HepG2 (cell line): ENCODE data around the gene BPI. TPM values are rescaled to one million over a fixed set of nuclear protein-coding genes. Genes with fewer than 3 reads are reported as not detected.

ENCODE experiments used
- ATAC-seq: fragments of 200-7000 bp; cut with Tn5 transposase; 3 replicates; pipeline ENCODE4 v1.9.1; 2020; ENCODE audit warnings: mild to moderate bottlenecking, moderate library complexity
- BruUV-seq: library from RNA; stranded (reverse); fragments of 400-500 nt; replicated peaks from 2 replicates; lab custom pipeline; 2021; lab: Mats Ljungman, UMichigan
- CTCF ChIA-PET: fragments of 300-600 bp; formaldehyde crosslinking; extraction: SDS; loops from one replicate; lab custom pipeline; 2021; ENCODE audit warnings: low total read pairs, inconsistent platforms, low intra/inter-chr PET ratio; lab: Yijun Ruan, JAX
- POLR2A ChIA-PET: fragments of 350-600 bp; sonication (Branson Sonifier 250); formaldehyde crosslinking; loops from one replicate; lab custom pipeline; 2020; ENCODE audit warnings: antibody characterized with exemption, inconsistent platforms; lab: Yijun Ruan, JAX
- DNase-seq: peaks from one replicate; pipeline ENCODE4 v3.0.0-alpha.2; 2015; ENCODE audit warnings: low spot score
- FAIRE-seq: peaks from 3 replicates; lab custom pipeline; 2011; peaks lifted over from hg19 to GRCh38; lab: Jason Lieb, UNC
- H2AFZ ChIP-seq: one replicate; pipeline ENCODE4 v1.6.1; 2011; ENCODE audit warnings: low read length, inconsistent platforms
- H3K27ac ChIP-seq: fragments of 300-600 bp; 3 replicates; pipeline ENCODE4 v1.8.0; 2011; ENCODE audit warnings: mixed run types, mild to moderate bottlenecking, mixed read lengths, low read length, inconsistent platforms; ENCODE audit not compliant: insufficient read depth; ENCODE audit errors: extremely low read length
- H3K27me3 ChIP-seq, 2 experiments: fragments of 200-600 bp in 1 of 2; 2 replicates in 1 of 2; 3 replicates in 1 of 2; pipeline versions ENCODE4 v1.6.0 to v1.8.0; 2011; ENCODE audit warnings: low read length in 2 of 2, mild to moderate bottlenecking in 2 of 2, moderate library complexity in 2 of 2, inconsistent platforms in 1 of 2; ENCODE audit not compliant: insufficient read depth in 2 of 2, control insufficient read depth in 1 of 2
- H3K36me3 ChIP-seq, 2 experiments: fragments of 200-600 bp in 1 of 2; replicated peaks in 1 of 2; 2 replicates in 1 of 2; 3 replicates in 1 of 2; pipeline versions ENCODE4 v1.5.1 to v1.8.0; 2011; ENCODE audit warnings: low read length in 2 of 2, inconsistent platforms in 1 of 2; ENCODE audit not compliant: insufficient read depth in 2 of 2, control insufficient read depth in 1 of 2
- H3K4me1 ChIP-seq: 2 replicates; pipeline ENCODE4 v1.5.1; 2012; ENCODE audit warnings: low read length, inconsistent platforms; ENCODE audit not compliant: insufficient read depth
- H3K4me2 ChIP-seq: 2 replicates; pipeline ENCODE4 v1.6.0; 2011; ENCODE audit warnings: low read depth, low read length, inconsistent platforms
- H3K4me3 ChIP-seq, 3 experiments: fragments of 200-600 bp in 1 of 3; sonication (generic), shearing (Covaris generic) in 1 of 3; replicated peaks in 1 of 3; 2 replicates each; pipeline ENCODE4 v1.5.1; 2011 to 2016; ENCODE audit warnings: low read length in 3 of 3, inconsistent platforms in 2 of 3, low read depth in 2 of 3, mild to moderate bottlenecking in 2 of 3, control low read depth in 1 of 3, mixed read lengths in 1 of 3; ENCODE audit not compliant: insufficient read depth in 1 of 3
- H3K79me2 ChIP-seq: one replicate; pipeline ENCODE4 v1.6.1; 2011; ENCODE audit warnings: low read length, inconsistent platforms; ENCODE audit not compliant: insufficient read depth
- H3K9ac ChIP-seq: 2 replicates; pipeline ENCODE4 v1.6.0; 2011; ENCODE audit warnings: mild to moderate bottlenecking, low read depth, low read length, inconsistent platforms; ENCODE audit not compliant: insufficient read depth
- H3K9me3 ChIP-seq: 2 replicates; pipeline ENCODE4 v1.5.1; 2012; ENCODE audit warnings: mild to moderate bottlenecking, low read length
- H4K20me1 ChIP-seq: 2 replicates; pipeline ENCODE4 v1.6.0; 2011; ENCODE audit warnings: inconsistent platforms, mild to moderate bottlenecking, low read length, moderate library complexity; ENCODE audit not compliant: insufficient read depth
- DDIT3 ChIP-seq: sonication (generic); formaldehyde crosslinking; IDR thresholded peaks from 2 replicates; pipeline ENCODE4 v1.4.0; 2020; ENCODE audit warnings: mild to moderate bottlenecking, missing genetic modification reagents
- DPF2 ChIP-seq: sonication (generic); formaldehyde crosslinking; IDR thresholded peaks from 2 replicates; pipeline ENCODE4 v1.4.0; 2020; ENCODE audit warnings: mild to moderate bottlenecking, low read depth, missing genetic modification reagents, borderline replicate concordance
- E2F2 ChIP-seq: sonication (generic); formaldehyde crosslinking; IDR thresholded peaks from 2 replicates; pipeline ENCODE4 v1.4.0; 2020; ENCODE audit warnings: missing genetic modification reagents, borderline replicate concordance
- EED ChIP-seq: sonication (generic); formaldehyde crosslinking; IDR thresholded peaks from 2 replicates; pipeline ENCODE4 v1.5.0; 2020; ENCODE audit warnings: mild to moderate bottlenecking, missing genetic modification reagents
- GLI4 ChIP-seq: sonication (generic); formaldehyde crosslinking; IDR thresholded peaks from 2 replicates; pipeline ENCODE4 v1.5.1; 2020; ENCODE audit warnings: missing genetic modification reagents, mild to moderate bottlenecking, moderate library complexity, borderline replicate concordance
- MBD4 ChIP-seq: IDR thresholded peaks from 2 replicates; pipeline ENCODE4 v1.6.1; 2012; ENCODE audit warnings: low read length, inconsistent platforms, borderline replicate concordance
- MTA1 ChIP-seq: sonication (generic); formaldehyde crosslinking; IDR thresholded peaks from 2 replicates; pipeline ENCODE4 v1.4.0; 2020; ENCODE audit warnings: missing genetic modification reagents, mild to moderate bottlenecking, borderline replicate concordance
- RORA ChIP-seq: sonication (generic); formaldehyde crosslinking; IDR thresholded peaks from 2 replicates; pipeline ENCODE4 v1.5.0; 2020; ENCODE audit warnings: mild to moderate bottlenecking, missing genetic modification reagents, moderate library complexity
- SP140L ChIP-seq: sonication (generic); formaldehyde crosslinking; IDR thresholded peaks from 2 replicates; pipeline ENCODE4 v1.4.0; 2020; ENCODE audit warnings: missing genetic modification reagents, borderline replicate concordance
- TEAD3 ChIP-seq: optimal IDR thresholded peaks from 2 replicates; pipeline ENCODE3; 2016; ENCODE audit warnings: borderline replicate concordance
- ZBTB49 ChIP-seq: sonication (generic); formaldehyde crosslinking; IDR thresholded peaks from 2 replicates; pipeline ENCODE4 v1.4.0; 2020; ENCODE audit warnings: missing genetic modification reagents, borderline replicate concordance
- ZFAT ChIP-seq: sonication (generic); formaldehyde crosslinking; conservative IDR thresholded peaks from 2 replicates; pipeline ENCODE4 v1.8.1; 2023; ENCODE audit warnings: missing genetic modification reagents, inconsistent platforms
- ZNF280D ChIP-seq: sonication (generic); formaldehyde crosslinking; IDR thresholded peaks from 2 replicates; pipeline ENCODE4 v1.5.1; 2020; ENCODE audit warnings: mild to moderate bottlenecking, missing genetic modification reagents
- WGBS: methylation state at CpG from one replicate; pipeline ENCODE4 v1.1.6; 2017; ENCODE audit warnings: low lambda C conversion rate; 5-methylcytosine and 5-hydroxymethylcytosine counted together
- in situ Hi-C: cut with HindIII; loops from 2 replicates; pipeline ENCODE4 v1.10.0; 2017; ENCODE audit warnings: low pct_unique_long_range_greater_than_20kb; ENCODE audit not compliant: extremely low pct_ligation_motif_present
- intact Hi-C: fragments of 100-400 bp; cut with micrococcal nuclease; formaldehyde crosslinking; loops from one replicate; pipeline ENCODE4 v1.10.0; 2022; ENCODE audit not compliant: unreplicated experiment
- polyA plus RNA-seq, 8 experiments: library from polyadenylated mRNA; depleted of rRNA in 3 of 8; stranded (reverse) in 7 of 8; unstranded in 1 of 8; fragments of >200 nt; fragmentation: Illumina TruSeq in 4 of 8; extraction: Trizol in 4 of 8; gene quantifications; 2 replicates each; pipeline versions ENCODE4 v1.2.1 to v1.2.3, GENCODE V29; 2011 to 2016; ENCODE audit warnings: low read depth in 4 of 8, missing spikeins in 1 of 8, mixed read lengths in 1 of 8; ENCODE audit not compliant: insufficient read depth in 1 of 8
- total RNA-seq, 5 experiments: library from RNA; depleted of rRNA; stranded (reverse); fragments of >200 nt; fragmentation: Illumina TruSeq; extraction: Trizol; gene quantifications; 2 replicates each; pipeline ENCODE4 v1.2.3, GENCODE V29; 2016; ENCODE audit warnings: low read depth in 1 of 5
- TF ChIP-seq, protein P1 (sequence below): IDR thresholded peaks from 2 replicates; pipeline ENCODE4 v1.6.1; 2016; ENCODE audit warnings: low read depth

BPI gene
- total and polyA plus RNA-seq, 2 of the 13 experiments (the other 11 are each of a cell fraction or from before 2014, with no cell fraction given): not detected

DNA sequence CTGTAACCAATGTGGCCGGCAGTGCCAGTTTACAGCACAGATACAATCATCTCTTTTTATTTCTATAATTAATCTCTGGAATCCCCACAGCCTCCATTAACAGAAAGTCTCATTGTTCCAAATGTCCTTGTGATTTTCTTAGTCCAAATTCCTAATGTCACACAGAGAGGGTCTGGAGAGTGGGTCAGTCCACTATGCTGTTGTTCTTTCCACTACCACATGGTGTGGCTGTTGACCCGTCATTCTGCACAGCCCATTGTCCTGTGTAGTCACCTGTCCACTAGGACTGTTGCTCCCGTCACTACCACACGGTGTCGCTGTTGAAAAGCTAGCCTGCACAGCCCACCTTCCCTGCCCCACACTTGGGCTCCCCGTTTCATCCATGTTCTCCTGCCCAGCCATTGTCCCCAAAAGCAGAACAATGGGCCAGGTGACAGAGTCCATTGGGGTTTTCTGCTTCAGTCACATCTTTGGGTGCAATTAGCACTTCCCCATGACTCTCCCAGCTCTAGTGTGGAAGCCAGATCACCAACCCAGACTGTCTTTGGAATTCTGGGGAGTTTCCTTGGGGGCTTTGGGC lies 33.7 kb downstream of the BPI start:
- no peak overlapping the region for H3K4me3 ChIP-seq
- POLR2A ChIA-PET: no interaction called here
- no peaks in the 10 kb centered on the region for H3K36me3 ChIP-seq
- 43% methylated on average over 6 of the region's 6 CpGs for WGBS
- DNase-seq: peak; percentile 72
- no peak overlapping the region for H3K27ac ChIP-seq
- ATAC-seq: peak; percentile 88
- H4K20me1 ChIP-seq: no peaks in the 10 kb centered on the region
- H3K79me2 ChIP-seq: no peaks in the 10 kb centered on the region
- peaks cover 0 to 13% of the 10 kb centered on the region in 2 experiments; a peak in 1 of 5 replicates for H3K27me3 ChIP-seq
- peaks cover 17% of the 10 kb centered on the region for H3K9me3 ChIP-seq
- H3K9ac ChIP-seq: no peak overlapping the region
- peak; percentile 58 for FAIRE-seq
- CTCF ChIA-PET: interaction anchor here (0.6 to 2.7 kb wide), 3 partner anchors 18 to 97 kb away, joined by 3 to 38 read pairs (median 9); partner anchors contain the start of gene SNHG17
- H3K4me1 ChIP-seq: peaks cover 13% of the 10 kb centered on the region
- no peak overlapping the region for H3K4me2 ChIP-seq
- H2AFZ ChIP-seq: no peak overlapping the region
- BruUV-seq: no TSS peak
- in situ Hi-C loops (loop anchor here (5.0 kb wide), 1 partner anchor 70 kb away; no protein-coding TSS in a partner anchor), intact Hi-C loops (loop anchor here (1.0 kb wide), 1 partner anchor 19 kb away; no protein-coding TSS in a partner anchor)
- TF ChIP-seq MBD4: no peak
- TF ChIP-seq E2F2: no peak
- TF ChIP-seq ZFAT: no peak
- no peak for TF ChIP-seq GLI4 (CRISPR knock-in tag)
- TF ChIP-seq MTA1 (CRISPR knock-in tag): no peak
- no peak for TF ChIP-seq EED (CRISPR knock-in tag)
- peak; percentile 42 for TF ChIP-seq TEAD3
- no peak for TF ChIP-seq SP140L (CRISPR knock-in tag)
- TF ChIP-seq ZBTB49: no peak
- TF ChIP-seq RORA: no peak
- TF ChIP-seq ZNF280D (CRISPR knock-in tag): peak; percentile 96
- TF ChIP-seq DPF2 (CRISPR knock-in tag): no peak
- TF ChIP-seq, protein P1, sequence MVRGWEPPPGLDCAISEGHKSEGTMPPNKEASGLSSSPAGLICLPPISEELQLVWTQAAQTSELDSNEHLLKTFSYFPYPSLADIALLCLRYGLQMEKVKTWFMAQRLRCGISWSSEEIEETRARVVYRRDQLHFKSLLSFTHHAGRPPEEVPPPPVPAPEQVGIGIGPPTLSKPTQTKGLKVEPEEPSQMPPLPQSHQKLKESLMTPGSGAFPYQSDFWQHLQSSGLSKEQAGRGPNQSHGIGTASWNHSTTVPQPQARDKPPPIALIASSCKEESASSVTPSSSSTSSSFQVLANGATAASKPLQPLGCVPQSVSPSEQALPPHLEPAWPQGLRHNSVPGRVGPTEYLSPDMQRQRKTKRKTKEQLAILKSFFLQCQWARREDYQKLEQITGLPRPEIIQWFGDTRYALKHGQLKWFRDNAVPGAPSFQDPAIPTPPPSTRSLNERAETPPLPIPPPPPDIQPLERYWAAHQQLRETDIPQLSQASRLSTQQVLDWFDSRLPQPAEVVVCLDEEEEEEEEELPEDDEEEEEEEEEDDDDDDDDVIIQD (CRISPR knock-in tag): no peak
- TF ChIP-seq DDIT3: no peak
